ENCODE results near the gene USF2. TPM values are rescaled to one million over a fixed set of nuclear protein-coding genes. Genes with fewer than 3 reads are reported as not detected.

Gene USF2
- total RNA-seq, 2 donors from 2014 or later: 90.4 to 143 TPM

- Histone ChIP-seq H3K9me3 (no peaks in the 10 kb centered on the region), H3K4me1 (ENCODE audit: control insufficient read depth in 1 of 2, low read depth in 2 of 2) (no peaks in the 10 kb centered on the region), H3K4me3 (no peak overlapping the region), H3K36me3 (no peaks in the 10 kb centered on the region), H3K27me3 (replicated peaks; ENCODE audit: insufficient read depth) (no peaks in the 10 kb centered on the region), H3K27ac (no peak overlapping the region)
- ATAC-seq (ENCODE audit: insufficient number of reproducible peaks, low FRiP score, low read depth) (no peak), DNase-seq (ENCODE audit: low spot score) (no peak)
- TF ChIP-seq CTCF (IDR thresholded peaks at IDR 0.05): no peak
These were observed 14.1 kb upstream of the USF2 start for GRCh38 chr19:35254341-35255297.

GRCh38 chr19:35256566-35256965, 12.2 kb upstream of the USF2 start:
- Histone ChIP-seq H3K27ac (no peak overlapping the region), H3K9me3 (no peaks in the 10 kb centered on the region), H3K36me3 (no peaks in the 10 kb centered on the region), H3K27me3 (replicated peaks; ENCODE audit: insufficient read depth) (no peaks in the 10 kb centered on the region), H3K4me3 (no peak overlapping the region), H3K4me1 (ENCODE audit: control insufficient read depth in 1 of 2, low read depth in 2 of 2) (no peaks in the 10 kb centered on the region)
- ATAC-seq (ENCODE audit: insufficient number of reproducible peaks, low FRiP score, low read depth): no peak
- no peak for DNase-seq (ENCODE audit: low spot score)
- TF ChIP-seq CTCF (IDR thresholded peaks at IDR 0.05): no peak

- H3K4me3 ChIP-seq: no peak overlapping the region
- H3K27me3 ChIP-seq (replicated peaks; ENCODE audit: insufficient read depth): no peaks in the 10 kb centered on the region
- H3K4me1 ChIP-seq (ENCODE audit: control insufficient read depth in 1 of 2, low read depth in 2 of 2): no peaks in the 10 kb centered on the region
- DNase-seq (ENCODE audit: low spot score) (no peak), ATAC-seq (ENCODE audit: insufficient number of reproducible peaks, low FRiP score, low read depth) (no peak)
- H3K27ac ChIP-seq: no peak overlapping the region
- TF ChIP-seq CTCF (IDR thresholded peaks at IDR 0.05): no peak
- no peaks in the 10 kb centered on the region for H3K36me3 ChIP-seq
- H3K9me3 ChIP-seq: no peaks in the 10 kb centered on the region
These were observed 11.7 kb upstream of the USF2 start for GRCh38 chr19:35257113-35257461.

GRCh38 chr19:35260694-35261304, 8.0 kb upstream of the USF2 start:
- no peak overlapping the region for H3K27ac ChIP-seq
- H3K4me1 ChIP-seq (ENCODE audit: control insufficient read depth in 1 of 2, low read depth in 2 of 2): peaks cover 6 to 9% of the 10 kb centered on the region in 2 donors
- ATAC-seq (ENCODE audit: insufficient number of reproducible peaks, low FRiP score, low read depth) (no peak), DNase-seq (ENCODE audit: low spot score) (no peak)
- H3K36me3 ChIP-seq: no peaks in the 10 kb centered on the region
- no peaks in the 10 kb centered on the region for H3K9me3 ChIP-seq
- no peaks in the 10 kb centered on the region for H3K27me3 ChIP-seq (replicated peaks; ENCODE audit: insufficient read depth)
- no peak for TF ChIP-seq CTCF (IDR thresholded peaks at IDR 0.05)
- no peak overlapping the region for H3K4me3 ChIP-seq

- Histone ChIP-seq H3K9me3 (no peaks in the 10 kb centered on the region), H3K4me1 (ENCODE audit: control insufficient read depth in 1 of 2, low read depth in 2 of 2) (peaks cover 12 to 16% of the 10 kb centered on the region in 2 donors), H3K36me3 (no peaks in the 10 kb centered on the region), H3K4me3 (no peak overlapping the region), H3K27me3 (replicated peaks; ENCODE audit: insufficient read depth) (no peaks in the 10 kb centered on the region), H3K27ac (no peak overlapping the region)
- no peak for TF ChIP-seq CTCF (IDR thresholded peaks at IDR 0.05)
- no peak for ATAC-seq (ENCODE audit: insufficient number of reproducible peaks, low FRiP score, low read depth)
- DNase-seq (ENCODE audit: low spot score): no peak
These were observed 7.2 kb upstream of the USF2 start for GRCh38 chr19:35261356-35262100.

All from thoracic aorta (tissue), 2 donors.